ENCODE measurements around the gene ZNF77. TPM values are rescaled to one million over a fixed set of nuclear protein-coding genes. Genes with fewer than 3 reads are reported as not detected.

The ZNF77 gene
- total and polyA plus RNA-seq, 4 donors, result 0.90 to 3.5 (median 1.9) TPM

- peak; percentile 89 for DNase-seq (ENCODE audit: low spot score)
- no peaks in the 10 kb centered on the region for H3K36me3 ChIP-seq (ENCODE audit: control insufficient read depth in 4 of 4, insufficient read depth in 3 of 4, low read depth in 1 of 4, low read length in 3 of 4)
- H3K27ac ChIP-seq (ENCODE audit: low read depth in 1 of 2, low read length in 2 of 2), result peak within 1 kb of the TSS; percentile 70 to 76
- peaks cover 15 to 28% (median 18%) of the 10 kb centered on the region in 4 donors for H3K4me1 ChIP-seq (ENCODE audit: control insufficient read depth in 4 of 4, insufficient read depth in 4 of 4, low read length in 3 of 4)
- no peaks in the 10 kb centered on the region for H3K27me3 ChIP-seq (ENCODE audit: control insufficient read depth in 4 of 4, insufficient read depth in 4 of 4, low read length in 3 of 4)
- TF ChIP-seq TAF1 (conservative IDR thresholded peaks at IDR 0.05) (no peak), FOXA2 (IDR thresholded peaks at IDR 0.05) (no peak), FOXA1 (IDR thresholded peaks at IDR 0.05) (peak; percentile 42), GABPA (IDR thresholded peaks at IDR 0.05 in 1 of 2, conservative IDR thresholded peaks at IDR 0.05 in 1 of 2) (peak in 1 of 2 donors; percentile 59), SP1 (IDR thresholded peaks at IDR 0.05) (peak; percentile 90), HNF4G (IDR thresholded peaks at IDR 0.05) (no peak), YY1 (IDR thresholded peaks at IDR 0.05) (peak; percentile 67), RXRA (IDR thresholded peaks at IDR 0.05) (peak; percentile 77 to 88), REST (IDR thresholded peaks at IDR 0.05) (peak; percentile 43), CTCF (IDR thresholded peaks at IDR 0.05; ENCODE audit: low read depth, low read length, missing input control) (no peak), RAD21 (IDR thresholded peaks at IDR 0.05) (no peak), JUND (IDR thresholded peaks at IDR 0.05) (no peak), NR2F2 (IDR thresholded peaks at IDR 0.05) (peak; percentile 66), MAX (IDR thresholded peaks at IDR 0.05) (peak; percentile 21), ATF3 (IDR thresholded peaks at IDR 0.05) (no peak), HNF4A (conservative IDR thresholded peaks at IDR 0.05) (peak; percentile 27 to 39)
- H3K9ac ChIP-seq (ENCODE audit: low read depth in 1 of 2, low read length in 2 of 2), result peak within 1 kb of the TSS in 1 of 2 donors; percentile 74
- under 1% methylated on average over 51 of the region's 51 CpGs for WGBS
- H3K9me3 ChIP-seq (ENCODE audit: control insufficient read depth in 4 of 4, low read length in 3 of 4), result no peaks in the 10 kb centered on the region
- H3K4me3 ChIP-seq (ENCODE audit: low read depth in 1 of 3, low read length in 3 of 3), result peak within 1 kb of the TSS; percentile 30 to 69 (median 45)
Observed at GRCh38 chr19:2977001-2977745, 32.4 kb upstream of the ZNF77 start, which contains the start of gene TLE6. Gene TLE6 (plus strand): TSS chr19:2977564. CDS start chr19:2978234, 670 bp downstream.

GRCh38 chr19:2976609-2977000 lies 31.8 kb upstream of the ZNF77 start:
- Histone ChIP-seq H3K27me3 (ENCODE audit: control insufficient read depth in 4 of 4, insufficient read depth in 4 of 4, low read length in 3 of 4) (no peaks in the 10 kb centered on the region), H3K4me1 (ENCODE audit: control insufficient read depth in 4 of 4, insufficient read depth in 4 of 4, low read length in 3 of 4) (peaks cover 15 to 28% (median 18%) of the 10 kb centered on the region in 4 donors), H3K9me3 (ENCODE audit: control insufficient read depth in 4 of 4, low read length in 3 of 4) (no peaks in the 10 kb centered on the region), H3K36me3 (ENCODE audit: control insufficient read depth in 4 of 4, insufficient read depth in 3 of 4, low read depth in 1 of 4, low read length in 3 of 4) (no peaks in the 10 kb centered on the region), H3K9ac (ENCODE audit: low read depth in 1 of 2, low read length in 2 of 2) (peak overlapping the region in 1 of 2 donors; percentile 74), H3K4me3 (ENCODE audit: low read depth in 1 of 3, low read length in 3 of 3) (peak overlapping the region; percentile 30 to 69 (median 45)), H3K27ac (ENCODE audit: low read depth in 1 of 2, low read length in 2 of 2) (peak overlapping the region; percentile 37 to 70)
- no peak for DNase-seq (ENCODE audit: low spot score)
- TF ChIP-seq ATF3 (IDR thresholded peaks at IDR 0.05) (no peak), FOXA2 (IDR thresholded peaks at IDR 0.05) (no peak), SP1 (IDR thresholded peaks at IDR 0.05) (no peak), EGR1 (IDR thresholded peaks at IDR 0.05; ENCODE audit: low read depth in 2 of 2) (no peak), TAF1 (conservative IDR thresholded peaks at IDR 0.05) (no peak)
- WGBS, result 29% methylated on average over 15 of the region's 15 CpGs
